HG03280 (cell line): Measurements from ENCODE around the gene KLHDC9.
"Not testable (repeated sequence)": the region's sequence is repeated elsewhere in the genome, so short reads cannot be mapped to it uniquely, and the experiment has no call there.

ENCODE experiments used
- ATAC-seq: cut with Tn5 transposase; IDR thresholded peaks from one replicate; pipeline ENCODE4 v1.9.1; 2021; ENCODE audit warnings: mild to moderate bottlenecking, moderate library complexity; ENCODE audit not compliant: unreplicated experiment

KLHDC9 gene

GRCh38 chr1:161092621-161093028 is 5.5 kb upstream of the KLHDC9 start:
- no peak for ATAC-seq

GRCh38 chr1:161094481-161094880 is 3.7 kb upstream of the KLHDC9 start:
- no peak for ATAC-seq

- ATAC-seq: no peak
These were observed 2.9 kb upstream of the KLHDC9 start for GRCh38 chr1:161095230-161095629.

- ATAC-seq: no peak
These were observed 2.1 kb upstream of the KLHDC9 start for GRCh38 chr1:161096015-161096414.

- no peak for ATAC-seq
These were observed 1.6 kb upstream of the KLHDC9 start for GRCh38 chr1:161096530-161096929.

GRCh38 chr1:161099090-161099802 is 1.1 kb downstream of the KLHDC9 start:
- ATAC-seq: no peak

GRCh38 chr1:161100556-161100955 is 2.4 kb downstream of the KLHDC9 start:
- no peak for ATAC-seq

GRCh38 chr1:161106431-161106830 is 8.3 kb downstream of the KLHDC9 start:
- no peak for ATAC-seq

GRCh38 chr1:161111117-161111516 is 13.0 kb downstream of the KLHDC9 start:
- no peak for ATAC-seq

DNA sequence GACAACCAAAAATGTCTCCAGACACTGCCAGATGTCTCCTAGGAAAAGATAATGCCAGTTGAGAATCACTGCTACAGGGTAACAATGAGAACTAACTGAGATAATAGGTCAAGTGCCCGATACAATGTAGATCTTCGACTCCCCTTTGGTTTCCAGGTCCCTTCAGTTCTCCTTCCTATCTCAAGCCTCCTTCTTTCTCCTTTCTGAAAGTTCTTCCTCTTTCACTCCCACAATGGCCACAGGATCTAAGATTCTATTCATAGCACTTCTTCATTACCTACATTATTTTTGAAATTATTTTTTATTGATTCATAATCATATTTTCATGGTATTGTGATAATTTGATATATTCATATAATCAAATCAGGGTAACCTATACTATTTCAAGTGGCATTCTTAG is 13.4 kb downstream of the KLHDC9 start:
- no peak for ATAC-seq

DNA sequence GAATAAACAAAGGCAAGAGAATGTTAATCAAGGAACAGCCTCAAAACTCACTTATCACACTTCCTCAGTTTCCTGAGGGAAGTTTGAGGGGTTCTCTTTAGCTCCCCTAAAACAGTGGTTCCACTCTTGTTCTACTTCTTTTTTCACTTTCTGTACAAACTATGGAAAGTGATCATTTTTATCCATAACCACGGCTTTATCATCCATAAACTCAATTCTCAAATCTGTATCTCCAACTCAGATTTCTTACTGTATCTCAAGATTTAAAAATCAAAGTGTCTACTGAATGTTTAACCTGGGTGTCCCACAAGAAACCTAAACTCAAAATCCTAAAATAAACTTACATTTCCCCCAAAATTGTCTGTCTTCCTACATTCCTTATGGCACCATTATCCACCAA is 15.8 kb downstream of the KLHDC9 start:
- ATAC-seq: no peak

DNA sequence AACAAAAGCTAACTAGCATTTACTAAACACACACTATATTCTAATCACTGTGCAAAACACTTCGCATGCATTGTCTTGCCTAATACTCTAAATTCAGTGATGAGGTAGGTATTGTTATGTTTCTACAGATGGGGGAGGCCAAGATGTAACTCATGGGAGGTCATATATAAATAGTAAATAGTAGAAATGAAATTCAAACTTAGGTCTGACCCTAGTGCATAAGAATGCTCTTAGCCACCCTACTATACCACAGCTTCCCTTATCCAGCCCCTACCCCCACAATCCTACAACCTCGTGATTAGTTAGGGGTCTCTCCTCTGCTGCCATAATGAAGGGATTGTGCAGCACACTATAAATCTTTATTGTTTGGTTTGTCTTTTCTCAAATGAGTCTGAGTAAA is 16.4 kb downstream of the KLHDC9 start:
- no peak for ATAC-seq

DNA sequence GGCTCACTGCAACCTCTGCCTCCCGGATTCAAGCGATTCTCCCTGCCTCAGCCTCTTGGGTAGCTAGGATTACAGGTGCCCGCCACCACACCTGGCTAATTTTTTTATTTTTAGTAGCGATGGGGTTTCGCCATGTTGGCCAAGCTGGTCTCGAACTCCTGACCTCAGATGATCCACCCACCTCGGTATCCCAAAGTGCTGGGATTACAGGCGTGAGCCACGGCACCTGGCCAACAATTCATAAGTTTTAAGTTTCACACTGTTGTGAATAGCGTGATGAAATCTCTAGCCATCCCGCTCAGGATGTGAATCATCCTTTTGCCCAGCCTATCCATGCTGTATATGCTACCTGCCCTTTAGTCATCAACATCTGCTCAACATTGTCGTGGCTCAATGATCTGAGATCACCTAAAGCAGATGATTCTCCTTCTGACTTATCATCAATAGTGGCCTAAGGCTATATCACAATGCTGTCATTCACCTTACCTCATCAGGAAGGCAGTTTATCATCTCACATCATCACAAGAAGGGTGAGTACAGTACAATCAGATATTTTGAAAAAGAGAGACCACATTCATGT is 17.1 kb downstream of the KLHDC9 start:
- no peak for ATAC-seq

- not testable (repeated sequence) for ATAC-seq
These were observed 17.8 kb downstream of the KLHDC9 start for GRCh38 chr1:161115961-161116360.

DNA sequence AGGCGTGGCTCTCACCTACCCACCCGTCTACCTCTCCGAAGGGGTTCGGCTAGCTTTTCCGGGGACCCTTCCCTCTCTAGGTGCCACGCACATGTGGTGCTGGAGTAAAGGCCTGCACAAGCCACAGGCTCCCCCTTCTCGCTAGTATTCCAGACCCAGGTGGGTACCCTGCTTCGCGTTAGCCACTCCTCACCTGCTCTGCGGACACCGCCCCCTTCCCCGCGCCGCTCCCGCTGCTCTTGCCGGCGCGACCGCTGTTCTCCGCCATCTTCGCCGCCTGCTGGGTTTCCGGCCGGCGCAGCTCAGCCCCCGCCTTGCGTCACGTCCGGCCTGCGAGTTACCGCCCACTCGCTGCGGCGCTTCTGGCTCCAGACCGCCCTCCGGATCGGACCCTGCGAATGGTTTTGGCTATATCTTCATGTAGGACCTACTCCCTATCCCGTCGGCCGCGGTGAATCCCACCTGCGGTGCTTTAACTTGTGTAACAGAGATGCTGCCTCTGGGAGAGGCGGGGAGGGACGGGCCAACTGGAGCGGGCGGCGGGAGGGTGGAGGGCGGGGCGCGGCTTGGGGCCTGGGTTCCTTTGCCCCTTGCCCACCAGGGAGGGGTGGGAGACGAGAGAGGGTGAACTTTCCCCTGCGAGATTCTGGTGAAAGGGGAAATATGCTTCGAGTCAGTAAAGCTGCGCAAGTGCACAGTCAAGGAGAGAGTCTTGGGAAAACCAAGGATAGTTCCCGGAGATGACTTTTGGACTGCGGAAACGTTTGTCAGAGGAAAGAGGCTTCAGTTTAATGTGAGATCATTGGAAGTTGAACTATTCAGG is 19.8 kb downstream of the KLHDC9 start, which contains the start of the genes NIT1 and PFDN2:
Gene NIT1, plus strand, starts transcription at position 347 of the 823 bp plus-strand sequence. Its CDS starts 72 bp downstream, at position 419.
Gene PFDN2, minus strand, starts transcription at position 279 of the 823 bp plus-strand sequence. Its CDS starts 11 bp downstream, at position 268.
- peak; percentile 83 for ATAC-seq

DNA sequence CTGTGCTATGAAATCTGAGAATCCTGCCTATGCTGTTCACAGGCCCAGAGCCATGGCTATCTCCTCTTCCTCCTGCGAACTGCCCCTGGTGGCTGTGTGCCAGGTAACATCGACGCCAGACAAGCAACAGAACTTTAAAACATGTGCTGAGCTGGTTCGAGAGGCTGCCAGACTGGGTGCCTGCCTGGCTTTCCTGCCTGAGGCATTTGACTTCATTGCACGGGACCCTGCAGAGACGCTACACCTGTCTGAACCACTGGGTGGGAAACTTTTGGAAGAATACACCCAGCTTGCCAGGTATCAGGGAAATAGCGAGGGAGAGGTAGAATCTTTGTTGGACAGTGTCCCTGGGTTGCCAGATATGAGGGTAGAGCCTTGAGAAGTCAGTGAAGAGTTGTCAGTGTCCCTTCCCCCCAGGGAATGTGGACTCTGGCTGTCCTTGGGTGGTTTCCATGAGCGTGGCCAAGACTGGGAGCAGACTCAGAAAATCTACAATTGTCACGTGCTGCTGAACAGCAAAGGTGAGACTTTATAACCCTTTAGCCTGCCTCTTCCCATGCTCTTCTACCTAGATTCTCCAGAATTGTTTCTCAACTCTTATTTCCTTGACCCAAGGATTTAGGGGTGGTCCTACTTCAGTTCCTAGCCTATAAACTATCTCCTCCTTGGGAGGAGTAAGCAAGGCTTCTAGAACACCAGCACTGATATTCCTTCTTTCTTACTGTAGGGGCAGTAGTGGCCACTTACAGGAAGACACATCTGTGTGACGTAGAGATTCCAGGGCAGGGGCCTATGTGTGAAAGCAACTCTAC is 21.1 kb downstream of the KLHDC9 start:
- no peak for ATAC-seq

DNA sequence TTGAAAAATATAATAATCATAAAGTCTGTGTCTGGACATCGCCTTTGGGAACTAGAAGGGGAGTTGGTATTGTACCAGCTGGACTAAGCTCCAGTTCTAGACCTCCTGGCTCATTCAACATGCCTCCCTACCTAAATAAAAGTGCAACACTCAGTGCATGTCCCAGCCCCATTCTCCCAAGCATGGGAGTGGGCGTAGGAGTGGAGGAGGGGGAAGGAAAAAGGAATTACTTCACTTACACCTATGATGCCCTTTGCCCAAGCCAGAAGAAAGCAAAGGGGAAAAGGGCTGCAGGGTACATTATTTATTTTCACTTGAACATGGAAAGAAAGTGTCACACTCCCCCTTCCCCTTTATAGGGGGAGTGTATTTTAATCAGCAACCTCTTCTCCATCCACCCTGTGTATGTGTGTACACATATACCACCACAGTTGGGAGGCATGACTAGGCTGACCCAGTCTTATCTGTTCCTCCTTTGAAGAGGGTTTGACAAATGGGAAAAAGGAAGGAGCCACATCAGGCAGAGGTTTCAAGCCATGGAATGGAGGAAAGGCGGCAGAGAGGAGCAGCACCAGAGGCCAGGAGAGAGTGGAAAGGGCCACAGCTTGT is 23.0 kb downstream of the KLHDC9 start:
- ATAC-seq: no peak

- no peak for ATAC-seq
These were observed 23.7 kb downstream of the KLHDC9 start for GRCh38 chr1:161121834-161122233.

DNA sequence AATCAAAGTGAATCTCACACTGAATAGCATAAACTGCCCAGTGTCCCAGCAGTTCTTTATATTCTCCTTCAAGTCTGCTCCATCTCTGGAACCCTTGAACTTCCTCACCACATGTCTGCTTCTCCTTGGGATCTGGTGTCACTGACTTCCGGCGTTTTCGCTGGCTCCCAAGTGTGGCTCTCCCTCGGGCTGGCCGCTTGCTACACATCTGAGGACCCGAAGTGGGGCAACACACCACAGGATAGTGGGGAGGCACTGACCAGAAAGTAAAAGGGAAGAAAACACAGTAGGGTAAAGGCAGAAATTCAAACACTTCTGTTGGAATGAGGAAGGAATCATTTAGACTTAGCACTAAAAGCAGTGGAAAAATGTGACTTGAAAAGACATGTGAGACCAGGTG is 24.8 kb downstream of the KLHDC9 start:
- no peak for ATAC-seq

DNA sequence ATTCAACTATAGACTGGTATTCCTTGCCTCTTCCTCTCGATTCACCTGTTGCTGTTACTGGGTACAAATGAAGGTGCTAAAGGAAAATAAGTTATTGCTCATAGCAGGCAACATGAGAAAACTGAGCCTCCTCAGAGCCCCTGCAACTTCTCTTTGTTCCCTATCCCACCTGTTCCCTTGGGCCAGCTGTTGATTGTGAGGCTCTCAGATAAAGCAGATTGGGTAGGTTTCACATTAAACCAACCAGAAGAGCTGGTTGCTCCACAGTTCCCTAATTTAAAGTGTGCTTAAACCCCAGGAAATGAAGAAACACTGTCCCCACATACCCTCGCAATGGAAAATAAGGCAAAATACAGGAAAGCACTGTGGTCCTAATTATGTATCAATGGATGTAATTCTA is 29.5 kb downstream of the KLHDC9 start:
- no peak for ATAC-seq
